D721Med (cell line): ENCODE measurements around the gene LYST.

ENCODE experiments used
- DNase-seq: peaks from one replicate; pipeline ENCODE4 v3.0.0; 2011; ENCODE audit warnings: low spot score; ENCODE audit not compliant: insufficient read length
- FAIRE-seq: peaks from 2 replicates; lab custom pipeline; 2011; peaks lifted over from hg19 to GRCh38; lab: Jason Lieb, UNC
- TF ChIP-seq, protein P1 (sequence below): IDR thresholded peaks from 2 replicates; pipeline ENCODE4 v1.5.1; 2012; ENCODE audit warnings: mild to moderate bottlenecking, control low read depth; ENCODE audit not compliant: insufficient read depth; ENCODE audit errors: missing control alignments

Gene LYST

DNA sequence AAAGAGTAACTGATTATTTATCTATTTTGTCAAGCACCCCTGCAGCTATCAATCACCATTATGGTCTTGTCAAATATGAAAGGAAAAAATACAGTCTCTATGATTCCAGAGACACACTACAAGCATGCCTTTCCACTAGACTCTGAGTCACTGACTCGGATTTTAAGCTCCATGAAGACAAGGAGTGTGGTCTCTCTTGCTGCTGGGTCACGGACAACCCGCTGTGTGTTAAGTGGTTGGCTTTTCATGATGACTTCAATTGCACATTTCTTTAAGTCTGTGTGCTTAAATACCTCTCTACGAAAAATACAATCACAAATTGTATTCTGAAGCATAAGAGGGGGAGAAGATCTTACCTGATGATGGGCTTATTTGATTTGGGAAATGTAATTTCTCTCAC lies 203.1 kb downstream of the LYST start:
- FAIRE-seq: peak; percentile 41
- no peak for DNase-seq

DNA sequence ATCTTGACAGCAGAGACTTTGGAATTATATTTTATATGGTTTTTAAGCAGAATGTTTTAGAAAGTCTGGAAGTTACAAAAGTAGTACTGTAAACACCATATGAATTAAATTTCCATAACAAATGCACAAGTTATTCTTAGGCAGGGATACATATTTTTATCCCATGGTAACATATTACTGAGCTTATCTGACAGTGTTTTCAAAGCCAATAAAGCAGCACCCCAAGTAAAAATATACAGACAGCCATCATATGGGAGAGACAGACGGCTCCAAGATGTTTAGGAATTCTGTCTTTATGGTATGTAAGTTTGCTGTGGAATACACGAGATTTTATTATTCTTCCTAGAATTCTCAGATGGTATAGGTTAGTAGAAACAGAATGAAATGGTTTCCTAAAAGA lies 205.1 kb downstream of the LYST start:
- TF ChIP-seq, protein P1, sequence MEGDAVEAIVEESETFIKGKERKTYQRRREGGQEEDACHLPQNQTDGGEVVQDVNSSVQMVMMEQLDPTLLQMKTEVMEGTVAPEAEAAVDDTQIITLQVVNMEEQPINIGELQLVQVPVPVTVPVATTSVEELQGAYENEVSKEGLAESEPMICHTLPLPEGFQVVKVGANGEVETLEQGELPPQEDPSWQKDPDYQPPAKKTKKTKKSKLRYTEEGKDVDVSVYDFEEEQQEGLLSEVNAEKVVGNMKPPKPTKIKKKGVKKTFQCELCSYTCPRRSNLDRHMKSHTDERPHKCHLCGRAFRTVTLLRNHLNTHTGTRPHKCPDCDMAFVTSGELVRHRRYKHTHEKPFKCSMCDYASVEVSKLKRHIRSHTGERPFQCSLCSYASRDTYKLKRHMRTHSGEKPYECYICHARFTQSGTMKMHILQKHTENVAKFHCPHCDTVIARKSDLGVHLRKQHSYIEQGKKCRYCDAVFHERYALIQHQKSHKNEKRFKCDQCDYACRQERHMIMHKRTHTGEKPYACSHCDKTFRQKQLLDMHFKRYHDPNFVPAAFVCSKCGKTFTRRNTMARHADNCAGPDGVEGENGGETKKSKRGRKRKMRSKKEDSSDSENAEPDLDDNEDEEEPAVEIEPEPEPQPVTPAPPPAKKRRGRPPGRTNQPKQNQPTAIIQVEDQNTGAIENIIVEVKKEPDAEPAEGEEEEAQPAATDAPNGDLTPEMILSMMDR: no peak
- DNase-seq (no peak), FAIRE-seq (peak; percentile 82)

More for the DNA sequence above, 203.1 kb downstream of the LYST start:
- TF ChIP-seq, protein P1: no peak

DNA sequence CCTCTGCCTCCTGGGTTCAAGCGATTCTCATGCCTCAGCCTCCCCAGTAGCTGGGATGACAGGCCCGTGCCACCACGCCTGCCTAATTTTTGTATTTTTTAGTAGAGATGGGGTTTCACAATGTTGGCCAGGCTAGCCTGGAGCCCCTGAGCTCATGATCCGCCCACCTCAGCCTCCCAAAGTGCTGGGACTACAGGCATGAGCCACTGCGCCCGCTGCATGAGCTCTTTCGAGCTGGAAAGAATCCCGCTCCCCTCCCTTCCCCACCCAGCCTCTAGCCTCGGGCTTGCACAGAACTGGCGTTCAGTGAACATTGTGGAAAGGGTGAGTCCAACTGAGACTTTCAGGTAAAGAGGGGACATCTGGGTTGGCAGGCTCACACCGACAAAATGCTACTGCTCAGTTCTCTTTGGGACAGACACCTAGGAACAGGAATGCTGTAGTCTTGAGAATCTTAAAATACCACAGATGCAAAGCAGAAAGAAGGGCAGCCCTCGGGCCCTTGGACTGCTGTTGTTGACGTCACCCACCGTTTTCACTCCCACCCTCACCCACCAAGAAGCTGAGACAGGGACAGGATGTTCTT lies 207.4 kb downstream of the LYST start:
- no peak for DNase-seq
- TF ChIP-seq, protein P1: no peak
- no peak for FAIRE-seq

DNA sequence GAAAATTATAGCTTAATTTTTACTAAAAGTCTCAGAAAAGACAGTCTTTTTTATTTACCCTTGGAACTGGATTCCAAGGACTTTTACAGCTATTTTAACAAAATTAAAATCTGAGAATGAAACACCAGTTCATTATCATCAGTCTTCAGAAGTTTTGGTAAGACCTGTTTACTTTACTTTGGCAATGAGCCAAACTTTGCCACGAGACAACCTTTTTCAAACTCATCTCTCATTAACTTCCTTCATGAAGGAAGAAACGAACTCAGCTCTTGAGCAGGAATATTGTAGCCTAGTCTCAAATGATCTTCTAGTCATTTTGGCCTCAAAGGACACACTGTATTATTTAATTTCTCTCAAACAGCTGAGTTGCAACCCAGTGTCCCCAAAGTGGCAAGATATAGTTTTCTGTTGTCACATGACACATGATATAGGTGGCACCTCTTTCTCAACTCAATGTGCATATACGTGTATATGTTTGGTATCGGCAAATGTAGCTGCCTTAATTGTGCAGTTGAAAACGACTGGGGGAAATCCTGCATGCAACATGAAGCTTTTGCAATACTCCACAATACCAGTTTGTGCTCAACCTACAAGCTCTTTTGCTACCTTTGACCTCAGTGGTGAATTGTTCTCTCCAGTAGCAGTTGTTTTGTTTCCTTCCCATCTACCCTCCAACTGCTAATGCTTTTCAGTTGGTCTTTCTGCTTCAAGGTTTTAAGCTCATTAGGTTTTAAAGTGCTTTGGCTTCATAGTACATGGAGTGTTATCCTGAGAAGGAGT lies 208.8 kb downstream of the LYST start:
- DNase-seq: no peak
- peak; percentile 46 for FAIRE-seq
- TF ChIP-seq, protein P1: no peak

DNA sequence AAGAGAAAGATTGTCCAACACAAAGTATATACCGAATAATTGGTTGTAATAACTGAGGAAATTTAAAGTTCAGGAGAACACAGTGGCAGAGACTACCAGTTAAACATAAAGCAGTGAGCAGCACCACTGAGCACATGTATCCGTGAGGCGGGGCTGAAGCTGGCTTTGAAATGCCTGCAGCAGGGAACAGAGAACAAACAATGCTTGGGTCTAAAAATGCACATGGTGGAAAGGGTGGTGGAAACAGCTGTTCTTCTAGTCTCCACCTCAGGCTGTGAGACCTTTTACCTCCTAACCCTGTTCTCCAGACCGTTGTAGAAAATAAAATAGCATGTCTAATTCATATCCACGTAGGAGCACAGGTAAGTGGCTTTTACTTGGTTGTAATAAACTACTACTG lies 209.4 kb downstream of the LYST start:
- FAIRE-seq: no peak
- TF ChIP-seq, protein P1: no peak
- DNase-seq: no peak

DNA sequence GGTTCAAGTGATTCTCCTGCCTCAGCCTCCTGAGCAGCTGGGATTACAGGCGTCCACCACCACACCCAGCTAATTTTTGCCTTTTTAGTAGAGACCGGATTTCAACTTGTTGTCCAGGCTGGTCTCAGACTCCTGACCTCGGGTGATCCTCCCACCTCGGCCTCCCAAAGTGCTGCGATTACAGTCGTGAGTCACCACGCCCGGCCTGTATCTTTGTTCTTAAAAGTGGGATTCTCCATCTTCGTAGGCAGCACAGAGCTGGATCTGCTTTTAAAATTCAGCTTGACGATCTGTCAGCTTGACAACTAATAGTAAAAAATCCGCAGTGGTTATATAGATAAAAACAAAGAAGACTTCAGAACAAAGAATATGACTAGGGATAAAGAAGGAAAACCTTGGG lies 214.3 kb downstream of the LYST start:
- DNase-seq (no peak), FAIRE-seq (no peak)
- TF ChIP-seq, protein P1: no peak
